ENCODE data around the gene GPR156.

DNA sequence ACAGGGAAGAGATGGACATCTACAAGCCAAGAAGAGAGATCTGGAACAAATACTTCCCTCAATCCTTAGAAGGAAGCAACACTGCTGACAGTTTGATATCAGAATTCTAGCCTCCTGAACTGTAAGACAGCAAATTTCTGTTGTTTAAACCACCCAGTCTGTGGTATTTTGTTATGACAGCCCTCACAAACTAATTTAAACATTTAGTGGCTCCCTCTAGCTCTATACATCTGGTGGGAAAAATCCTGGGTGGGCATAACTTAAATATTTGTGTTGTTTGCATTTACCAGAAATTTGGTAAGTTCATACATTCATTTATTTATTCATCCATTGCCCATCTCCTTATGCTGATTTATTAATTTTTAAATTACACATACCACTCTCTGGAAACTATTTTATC lies 128.3 kb downstream of the GPR156 start:
- TF ChIP-seq, protein P1, sequence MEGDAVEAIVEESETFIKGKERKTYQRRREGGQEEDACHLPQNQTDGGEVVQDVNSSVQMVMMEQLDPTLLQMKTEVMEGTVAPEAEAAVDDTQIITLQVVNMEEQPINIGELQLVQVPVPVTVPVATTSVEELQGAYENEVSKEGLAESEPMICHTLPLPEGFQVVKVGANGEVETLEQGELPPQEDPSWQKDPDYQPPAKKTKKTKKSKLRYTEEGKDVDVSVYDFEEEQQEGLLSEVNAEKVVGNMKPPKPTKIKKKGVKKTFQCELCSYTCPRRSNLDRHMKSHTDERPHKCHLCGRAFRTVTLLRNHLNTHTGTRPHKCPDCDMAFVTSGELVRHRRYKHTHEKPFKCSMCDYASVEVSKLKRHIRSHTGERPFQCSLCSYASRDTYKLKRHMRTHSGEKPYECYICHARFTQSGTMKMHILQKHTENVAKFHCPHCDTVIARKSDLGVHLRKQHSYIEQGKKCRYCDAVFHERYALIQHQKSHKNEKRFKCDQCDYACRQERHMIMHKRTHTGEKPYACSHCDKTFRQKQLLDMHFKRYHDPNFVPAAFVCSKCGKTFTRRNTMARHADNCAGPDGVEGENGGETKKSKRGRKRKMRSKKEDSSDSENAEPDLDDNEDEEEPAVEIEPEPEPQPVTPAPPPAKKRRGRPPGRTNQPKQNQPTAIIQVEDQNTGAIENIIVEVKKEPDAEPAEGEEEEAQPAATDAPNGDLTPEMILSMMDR (IDR thresholded peaks at IDR 0.05 in 2 of 3, conservative IDR thresholded peaks at IDR 0.05 in 1 of 3; ENCODE audit: control insufficient read depth in 2 of 3, extremely low read depth in 1 of 3, insufficient read depth in 1 of 3, low read depth in 3 of 3, low read length in 3 of 3): no peak
- TF ChIP-seq GABPA (IDR thresholded peaks at IDR 0.05; ENCODE audit: low read depth): no peak
- no peak for TF ChIP-seq MXI1 (IDR thresholded peaks at IDR 0.05; ENCODE audit: low read depth, low read length)
- no peak for TF ChIP-seq POLR2AphosphoS5 (IDR thresholded peaks at IDR 0.05; ENCODE audit: low read length)
- TF ChIP-seq TCF12 (IDR thresholded peaks at IDR 0.05; ENCODE audit: low read depth, low read length): no peak
- TF ChIP-seq, protein P2, sequence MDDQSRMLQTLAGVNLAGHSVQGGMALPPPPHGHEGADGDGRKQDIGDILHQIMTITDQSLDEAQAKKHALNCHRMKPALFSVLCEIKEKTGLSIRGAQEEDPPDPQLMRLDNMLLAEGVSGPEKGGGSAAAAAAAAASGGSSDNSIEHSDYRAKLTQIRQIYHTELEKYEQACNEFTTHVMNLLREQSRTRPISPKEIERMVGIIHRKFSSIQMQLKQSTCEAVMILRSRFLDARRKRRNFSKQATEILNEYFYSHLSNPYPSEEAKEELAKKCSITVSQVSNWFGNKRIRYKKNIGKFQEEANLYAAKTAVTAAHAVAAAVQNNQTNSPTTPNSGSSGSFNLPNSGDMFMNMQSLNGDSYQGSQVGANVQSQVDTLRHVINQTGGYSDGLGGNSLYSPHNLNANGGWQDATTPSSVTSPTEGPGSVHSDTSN (IDR thresholded peaks at IDR 0.05; ENCODE audit: insufficient replicate concordance, low read depth, low read length): no peak
- TF ChIP-seq, protein P3, sequence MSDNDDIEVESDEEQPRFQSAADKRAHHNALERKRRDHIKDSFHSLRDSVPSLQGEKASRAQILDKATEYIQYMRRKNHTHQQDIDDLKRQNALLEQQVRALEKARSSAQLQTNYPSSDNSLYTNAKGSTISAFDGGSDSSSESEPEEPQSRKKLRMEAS (IDR thresholded peaks at IDR 0.05; ENCODE audit: low read depth, low read length): no peak
- no peak for TF ChIP-seq EZH2 (IDR thresholded peaks at IDR 0.05; ENCODE audit: borderline replicate concordance, control insufficient read depth, low read depth, low read length)
- no peak for TF ChIP-seq TBL1XR1 (IDR thresholded peaks at IDR 0.05; ENCODE audit: low read depth, low read length)
- no peak for TF ChIP-seq MTA3 (IDR thresholded peaks at IDR 0.05; ENCODE audit: borderline replicate concordance, low read length)
- no peak for TF ChIP-seq POU2F2 (IDR thresholded peaks at IDR 0.05; ENCODE audit: borderline replicate concordance, low read depth, low read length)

Data from GM12878 (cell line).